ENCODE data around the gene EPRS1. TPM values are rescaled to one million over a fixed set of nuclear protein-coding genes. Genes with fewer than 3 reads are reported as not detected.
"Not testable (repeated sequence)": the region's sequence is repeated elsewhere in the genome, so short reads cannot be mapped to it uniquely, and the experiment has no call there.

Gene EPRS1
- total RNA-seq, 1 donor from 2014 or later: 65.4 TPM

DNA sequence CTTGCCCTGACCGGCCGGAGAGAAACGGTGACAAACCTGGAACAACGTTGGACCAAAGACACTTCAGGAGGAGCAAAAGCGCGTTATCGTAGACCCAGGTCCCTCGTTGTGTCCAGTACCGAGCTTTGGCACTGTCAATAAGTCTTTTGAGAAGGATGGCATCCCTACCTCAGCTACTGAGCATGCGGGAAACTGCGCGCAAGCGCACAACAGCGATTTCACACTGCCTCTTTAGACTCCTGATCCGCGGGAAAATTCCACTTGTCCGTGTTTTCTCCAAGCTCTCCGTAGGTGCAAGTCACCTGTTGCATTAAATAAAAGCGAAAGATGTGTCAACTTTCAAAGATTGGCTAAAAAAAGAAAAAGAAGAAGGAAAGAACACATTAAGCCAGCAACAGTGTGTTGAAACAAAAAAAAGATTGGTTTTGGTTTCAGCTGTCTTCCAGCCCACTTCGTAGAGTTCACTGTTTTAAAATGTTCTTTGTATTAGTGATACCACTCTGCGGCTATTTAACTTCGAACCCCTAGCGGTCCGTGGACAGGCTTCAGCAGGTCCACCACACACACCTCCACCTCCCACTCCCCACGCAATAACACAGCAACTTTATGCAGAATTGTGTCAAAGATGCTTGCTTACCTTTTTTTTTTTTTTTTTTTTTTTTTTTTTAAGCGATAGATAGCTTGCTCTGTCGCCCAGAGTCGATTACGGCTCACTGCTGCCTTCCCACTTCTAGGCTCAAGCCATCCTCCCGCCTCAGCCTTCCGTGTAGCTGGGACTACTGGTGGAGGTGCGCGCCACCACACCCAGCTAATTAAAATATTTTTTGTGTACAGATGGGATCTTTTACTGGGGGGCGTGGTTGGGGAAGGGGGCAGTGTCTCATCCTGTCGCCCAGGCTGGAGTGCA, 43.6 kb upstream of the EPRS1 start, which contains the start of gene BPNT1:
Gene BPNT1 (minus strand): TSS at position 139 of the 907 bp plus-strand sequence. CDS start 9,942 bp downstream, outside the sequence.
- intact Hi-C loops (cut with DNase I): no loop called here

DNA sequence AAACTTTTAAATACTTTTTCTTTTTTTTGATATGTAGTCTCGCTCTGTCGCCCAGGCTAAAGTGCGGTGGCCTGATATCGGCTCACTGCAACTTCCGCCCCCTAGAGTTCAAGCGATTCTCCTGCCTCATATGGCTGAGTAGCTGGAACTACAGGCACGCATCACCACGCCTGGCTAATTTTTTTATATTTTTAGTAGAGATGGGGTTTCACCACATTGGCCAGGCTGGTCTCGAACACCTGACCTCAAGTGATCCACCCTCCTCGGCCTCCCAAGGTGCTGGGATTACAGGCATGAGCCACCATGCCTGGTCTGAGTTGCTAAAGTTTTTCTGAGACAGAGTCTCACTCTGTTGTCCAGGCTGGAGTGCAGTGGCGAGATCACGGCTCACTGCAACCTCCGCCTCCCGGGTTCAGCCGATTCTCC, 40.0 kb upstream of the EPRS1 start:
- H3K27ac ChIP-seq; H3K4me3 ChIP-seq; H3K4me1 ChIP-seq; intact Hi-C loops (cut with DNase I); ATAC-seq; H3K27me3 ChIP-seq (ENCODE audit: low read depth); H3K36me3 ChIP-seq; H3K9me3 ChIP-seq; DNase-seq: not testable (repeated sequence)

More for the DNA sequence above, 43.6 kb upstream of the EPRS1 start, which contains the start of gene BPNT1:
- TF ChIP-seq, protein P1, sequence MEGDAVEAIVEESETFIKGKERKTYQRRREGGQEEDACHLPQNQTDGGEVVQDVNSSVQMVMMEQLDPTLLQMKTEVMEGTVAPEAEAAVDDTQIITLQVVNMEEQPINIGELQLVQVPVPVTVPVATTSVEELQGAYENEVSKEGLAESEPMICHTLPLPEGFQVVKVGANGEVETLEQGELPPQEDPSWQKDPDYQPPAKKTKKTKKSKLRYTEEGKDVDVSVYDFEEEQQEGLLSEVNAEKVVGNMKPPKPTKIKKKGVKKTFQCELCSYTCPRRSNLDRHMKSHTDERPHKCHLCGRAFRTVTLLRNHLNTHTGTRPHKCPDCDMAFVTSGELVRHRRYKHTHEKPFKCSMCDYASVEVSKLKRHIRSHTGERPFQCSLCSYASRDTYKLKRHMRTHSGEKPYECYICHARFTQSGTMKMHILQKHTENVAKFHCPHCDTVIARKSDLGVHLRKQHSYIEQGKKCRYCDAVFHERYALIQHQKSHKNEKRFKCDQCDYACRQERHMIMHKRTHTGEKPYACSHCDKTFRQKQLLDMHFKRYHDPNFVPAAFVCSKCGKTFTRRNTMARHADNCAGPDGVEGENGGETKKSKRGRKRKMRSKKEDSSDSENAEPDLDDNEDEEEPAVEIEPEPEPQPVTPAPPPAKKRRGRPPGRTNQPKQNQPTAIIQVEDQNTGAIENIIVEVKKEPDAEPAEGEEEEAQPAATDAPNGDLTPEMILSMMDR (IDR thresholded peaks at IDR 0.05): no peak
- ATAC-seq: peak; percentile 90 to 92
- Histone ChIP-seq H3K27me3 (ENCODE audit: low read depth) (no peaks in the 10 kb centered on the region), H3K4me1 (peaks cover 9% of the 10 kb centered on the region), H3K27ac (peak within 1 kb of the TSS; percentile 65), H3K36me3 (no peaks in the 10 kb centered on the region), H3K4me3 (peak within 1 kb of the TSS; percentile 62), H3K9me3 (no peaks in the 10 kb centered on the region)
- peak; percentile 96 for DNase-seq

DNA sequence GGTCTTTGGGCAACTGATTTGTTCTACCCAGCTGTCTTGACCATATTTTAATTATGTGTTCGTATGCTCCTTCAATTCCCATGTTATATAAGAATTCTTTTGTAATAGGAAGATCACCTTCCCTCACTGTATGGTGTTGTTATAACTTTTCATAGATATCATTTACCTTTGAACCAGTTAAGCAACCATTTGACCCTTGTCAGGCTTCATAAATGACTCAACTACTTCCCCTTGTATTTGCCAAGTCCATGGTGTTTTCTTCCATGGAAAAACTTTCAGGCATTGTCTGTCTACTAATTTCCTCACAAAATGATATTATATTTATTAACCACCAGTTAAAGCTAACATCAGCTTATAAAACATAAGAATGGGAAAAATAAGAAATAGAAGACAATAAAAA, 38.2 kb upstream of the EPRS1 start:
- Histone ChIP-seq H3K9me3 (no peaks in the 10 kb centered on the region), H3K27me3 (ENCODE audit: low read depth) (no peaks in the 10 kb centered on the region), H3K4me1 (no peaks in the 10 kb centered on the region), H3K4me3 (no peak overlapping the region), H3K36me3 (peaks cover 6% of the 10 kb centered on the region), H3K27ac (no peak overlapping the region)
- TF ChIP-seq, protein P1 (IDR thresholded peaks at IDR 0.05): no peak
- ATAC-seq: no peak
- intact Hi-C loops (cut with DNase I): no loop called here
- DNase-seq: no peak

DNA sequence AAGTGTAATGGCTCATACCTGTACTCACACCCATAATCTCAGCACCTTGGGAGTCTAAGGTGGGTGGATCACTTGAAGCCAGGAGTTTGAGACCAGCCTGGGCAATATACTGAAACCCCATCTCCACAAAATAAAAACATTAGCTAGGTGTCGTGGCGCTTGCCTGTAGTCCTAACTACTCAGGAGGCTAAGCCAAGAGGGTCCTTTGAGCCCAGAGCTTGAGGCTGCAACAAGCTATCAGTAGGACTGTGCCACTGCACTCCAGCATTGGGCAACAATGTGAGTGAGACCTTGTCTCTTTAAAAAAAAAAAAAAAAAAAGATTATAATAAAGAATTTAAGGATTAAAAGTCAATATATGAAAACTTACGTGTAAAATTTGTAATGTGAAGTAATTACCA, 31.6 kb upstream of the EPRS1 start:
- ATAC-seq (no peak), DNase-seq (no peak)
- Histone ChIP-seq H3K9me3 (no peaks in the 10 kb centered on the region), H3K36me3 (peaks cover 34% of the 10 kb centered on the region), H3K27me3 (ENCODE audit: low read depth) (no peaks in the 10 kb centered on the region), H3K4me3 (no peak overlapping the region), H3K27ac (no peak overlapping the region), H3K4me1 (no peaks in the 10 kb centered on the region)
- intact Hi-C loops (cut with DNase I): no loop called here
- TF ChIP-seq, protein P1 (IDR thresholded peaks at IDR 0.05): no peak

DNA sequence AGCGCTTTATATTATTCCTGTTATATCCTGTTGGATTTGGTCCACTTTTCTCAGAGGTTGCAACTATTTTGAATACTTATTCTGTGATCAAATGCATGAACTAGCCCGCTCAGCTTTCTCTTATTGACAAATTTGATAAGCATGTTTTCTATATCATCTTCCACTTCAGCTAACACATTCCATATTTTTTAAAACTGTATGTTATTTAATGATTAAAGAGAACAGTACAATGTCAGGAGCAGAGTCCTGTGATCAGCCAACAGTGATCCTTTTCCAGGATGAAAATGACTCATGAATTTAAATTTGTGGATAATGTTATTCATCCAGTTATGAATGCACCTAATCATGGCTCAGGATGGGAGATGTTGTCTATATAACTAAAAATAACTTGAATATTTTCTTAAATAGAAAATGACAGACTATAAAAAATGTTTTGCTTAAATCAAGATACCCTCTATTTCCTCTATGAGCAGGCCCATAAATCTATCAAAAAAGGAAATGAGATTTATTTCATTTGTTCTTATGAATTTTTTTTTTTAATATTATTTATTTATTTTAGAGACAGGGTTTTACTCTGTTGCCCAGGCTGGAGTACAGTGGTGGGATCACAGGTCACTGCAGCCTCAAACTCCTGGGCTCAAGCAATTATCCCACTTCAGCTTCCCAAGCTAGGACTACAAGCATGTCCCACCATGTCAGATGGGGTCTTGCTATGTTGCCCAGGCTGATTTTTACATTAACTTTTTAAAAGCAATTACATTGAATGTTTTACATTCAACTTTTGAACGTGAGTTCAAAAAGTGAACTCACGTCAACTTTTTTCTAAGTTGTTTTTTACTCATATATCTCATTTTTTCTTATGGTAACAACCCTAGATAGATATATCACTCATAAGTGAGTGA, 30.8 kb upstream of the EPRS1 start:
- intact Hi-C loops (cut with DNase I): no loop called here
- H3K4me3 ChIP-seq: no peak overlapping the region
- H3K9me3 ChIP-seq: no peaks in the 10 kb centered on the region
- no peak overlapping the region for H3K27ac ChIP-seq
- DNase-seq: no peak
- TF ChIP-seq, protein P1 (IDR thresholded peaks at IDR 0.05): no peak
- peaks cover 41% of the 10 kb centered on the region for H3K36me3 ChIP-seq
- ATAC-seq: no peak
- no peaks in the 10 kb centered on the region for H3K4me1 ChIP-seq
- H3K27me3 ChIP-seq (ENCODE audit: low read depth): no peaks in the 10 kb centered on the region

Data from lower lobe of right lung (tissue), 2 donors.